ENCODE measurements around the gene FGFR1OP2. TPM values are rescaled to one million over a fixed set of nuclear protein-coding genes. Genes with fewer than 3 reads are reported as not detected.

FGFR1OP2 gene
- total and polyA plus RNA-seq, 2 donors (not counting 1 experiment from before 2014, with no cell fraction given): 36.4 to 60.8 TPM

DNA sequence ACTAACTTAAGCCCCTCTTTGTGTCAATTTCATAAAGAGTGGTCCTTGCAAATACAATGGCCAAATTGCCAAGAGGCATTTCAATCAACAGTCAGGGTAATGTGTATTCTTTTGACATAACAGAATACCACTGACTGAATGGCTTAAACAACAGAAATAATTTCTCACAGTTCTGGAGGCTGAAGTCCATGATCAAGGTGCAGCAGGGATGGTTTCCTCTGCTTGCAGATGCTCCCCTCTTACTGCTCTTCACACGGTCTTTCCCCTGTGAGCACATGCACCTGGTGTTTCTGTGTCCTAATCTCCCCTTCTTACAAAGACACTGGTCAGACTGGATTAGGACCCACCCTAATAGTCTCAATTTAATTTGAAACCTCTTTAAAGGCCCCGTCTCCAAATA, 31.9 kb downstream of the FGFR1OP2 start:
- no peaks in the 10 kb centered on the region for H3K79me2 ChIP-seq (ENCODE audit: control insufficient read depth, insufficient read depth, low read length)
- H3K9ac ChIP-seq (ENCODE audit: insufficient read depth, low read length): no peak overlapping the region
- H3K4me3 ChIP-seq (replicated peaks in 1 of 4; ENCODE audit: control extremely low read depth in 1 of 4, insufficient read depth in 1 of 4, low read depth in 3 of 4, low read length in 4 of 4): no peak overlapping the region
- no peaks in the 10 kb centered on the region for H3K4me1 ChIP-seq (ENCODE audit: control insufficient read depth, extremely low read depth, insufficient read depth, low read length)
- no peak for TF ChIP-seq EZH2 (IDR thresholded peaks at IDR 0.05; ENCODE audit: low read length, missing control alignments)
- TF ChIP-seq, protein P1, sequence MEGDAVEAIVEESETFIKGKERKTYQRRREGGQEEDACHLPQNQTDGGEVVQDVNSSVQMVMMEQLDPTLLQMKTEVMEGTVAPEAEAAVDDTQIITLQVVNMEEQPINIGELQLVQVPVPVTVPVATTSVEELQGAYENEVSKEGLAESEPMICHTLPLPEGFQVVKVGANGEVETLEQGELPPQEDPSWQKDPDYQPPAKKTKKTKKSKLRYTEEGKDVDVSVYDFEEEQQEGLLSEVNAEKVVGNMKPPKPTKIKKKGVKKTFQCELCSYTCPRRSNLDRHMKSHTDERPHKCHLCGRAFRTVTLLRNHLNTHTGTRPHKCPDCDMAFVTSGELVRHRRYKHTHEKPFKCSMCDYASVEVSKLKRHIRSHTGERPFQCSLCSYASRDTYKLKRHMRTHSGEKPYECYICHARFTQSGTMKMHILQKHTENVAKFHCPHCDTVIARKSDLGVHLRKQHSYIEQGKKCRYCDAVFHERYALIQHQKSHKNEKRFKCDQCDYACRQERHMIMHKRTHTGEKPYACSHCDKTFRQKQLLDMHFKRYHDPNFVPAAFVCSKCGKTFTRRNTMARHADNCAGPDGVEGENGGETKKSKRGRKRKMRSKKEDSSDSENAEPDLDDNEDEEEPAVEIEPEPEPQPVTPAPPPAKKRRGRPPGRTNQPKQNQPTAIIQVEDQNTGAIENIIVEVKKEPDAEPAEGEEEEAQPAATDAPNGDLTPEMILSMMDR (conservative IDR thresholded peaks at IDR 0.05 in 1 of 2, IDR thresholded peaks at IDR 0.05 in 1 of 2; ENCODE audit: low read depth in 1 of 2, low read length in 2 of 2): no peak
- DNase-seq (ENCODE audit: low read depth in 2 of 2): no peak
- H2AFZ ChIP-seq (ENCODE audit: low read length): no peak overlapping the region
- no peaks in the 10 kb centered on the region for H3K36me3 ChIP-seq (ENCODE audit: control insufficient read depth, insufficient read depth, low read length)
- no peak overlapping the region for H3K27ac ChIP-seq (ENCODE audit: insufficient read depth, low read length)
- H3K27me3 ChIP-seq (ENCODE audit: control insufficient read depth, insufficient read depth, low read length): no peaks in the 10 kb centered on the region
- no peak overlapping the region for H3K4me2 ChIP-seq (ENCODE audit: extremely low read depth, insufficient read depth, low read length)
- H4K20me1 ChIP-seq (ENCODE audit: control insufficient read depth, extremely low read depth, insufficient read depth, low read length): no peaks in the 10 kb centered on the region
- H3K9me3 ChIP-seq (ENCODE audit: control insufficient read depth, insufficient read depth, low read depth, low read length): no peaks in the 10 kb centered on the region

DNA sequence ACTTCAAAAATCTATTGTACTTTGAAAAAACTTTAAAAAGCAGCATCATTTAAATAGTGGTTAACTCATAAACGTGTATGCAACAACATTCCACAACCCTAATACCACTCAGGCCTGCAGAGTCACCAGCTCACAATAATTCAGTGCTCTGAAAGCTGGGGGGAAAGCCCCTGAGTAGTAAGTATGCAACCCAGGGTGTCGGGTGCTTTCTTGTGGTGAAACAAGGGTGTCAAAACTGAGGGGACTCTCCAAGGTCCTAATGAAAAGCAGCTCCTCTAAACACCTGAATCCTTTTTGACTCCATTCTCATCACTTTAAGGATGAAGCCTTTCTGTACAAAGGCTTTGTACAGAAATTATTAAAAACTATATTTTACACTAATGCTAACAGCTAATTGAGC, 33.7 kb downstream of the FGFR1OP2 start:
- Histone ChIP-seq H3K27me3 (ENCODE audit: control insufficient read depth, insufficient read depth, low read length) (no peaks in the 10 kb centered on the region), H3K9ac (ENCODE audit: insufficient read depth, low read length) (no peak overlapping the region), H3K4me1 (ENCODE audit: control insufficient read depth, extremely low read depth, insufficient read depth, low read length) (no peaks in the 10 kb centered on the region), H2AFZ (ENCODE audit: low read length) (no peak overlapping the region), H3K4me3 (replicated peaks in 1 of 4; ENCODE audit: control extremely low read depth in 1 of 4, insufficient read depth in 1 of 4, low read depth in 3 of 4, low read length in 4 of 4) (no peak overlapping the region), H3K36me3 (ENCODE audit: control insufficient read depth, insufficient read depth, low read length) (no peaks in the 10 kb centered on the region), H3K4me2 (ENCODE audit: extremely low read depth, insufficient read depth, low read length) (no peak overlapping the region), H4K20me1 (ENCODE audit: control insufficient read depth, extremely low read depth, insufficient read depth, low read length) (no peaks in the 10 kb centered on the region), H3K27ac (ENCODE audit: insufficient read depth, low read length) (no peak overlapping the region), H3K79me2 (ENCODE audit: control insufficient read depth, insufficient read depth, low read length) (no peaks in the 10 kb centered on the region), H3K9me3 (ENCODE audit: control insufficient read depth, insufficient read depth, low read depth, low read length) (no peaks in the 10 kb centered on the region)
- TF ChIP-seq, protein P1 (conservative IDR thresholded peaks at IDR 0.05 in 1 of 2, IDR thresholded peaks at IDR 0.05 in 1 of 2; ENCODE audit: low read depth in 1 of 2, low read length in 2 of 2): no peak
- no peak for TF ChIP-seq EZH2 (IDR thresholded peaks at IDR 0.05; ENCODE audit: low read length, missing control alignments)
- DNase-seq (ENCODE audit: low read depth in 2 of 2): no peak

DNA sequence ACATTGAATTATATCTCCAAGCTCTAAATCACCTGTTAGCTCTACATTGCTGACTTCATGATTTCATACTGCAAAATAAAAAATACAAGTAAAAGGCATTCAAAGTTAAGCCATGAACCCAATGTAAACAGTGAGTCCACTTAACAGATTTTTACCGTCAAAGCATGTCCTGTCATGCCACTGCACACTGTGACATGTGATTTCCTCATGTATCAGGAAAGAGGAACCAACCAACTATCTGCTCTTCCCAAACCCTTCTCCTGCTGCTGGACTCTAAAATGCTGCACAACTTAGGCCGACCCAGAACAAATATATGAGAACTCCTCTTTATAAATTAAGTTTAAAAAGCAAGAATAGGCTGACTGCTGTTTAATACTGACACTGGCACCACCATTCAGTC, 38.4 kb downstream of the FGFR1OP2 start:
- no peak for TF ChIP-seq EZH2 (IDR thresholded peaks at IDR 0.05; ENCODE audit: low read length, missing control alignments)
- TF ChIP-seq, protein P1 (conservative IDR thresholded peaks at IDR 0.05 in 1 of 2, IDR thresholded peaks at IDR 0.05 in 1 of 2; ENCODE audit: low read depth in 1 of 2, low read length in 2 of 2): no peak
- H3K9ac ChIP-seq (ENCODE audit: insufficient read depth, low read length): no peak overlapping the region
- no peaks in the 10 kb centered on the region for H3K36me3 ChIP-seq (ENCODE audit: control insufficient read depth, insufficient read depth, low read length)
- H3K4me1 ChIP-seq (ENCODE audit: control insufficient read depth, extremely low read depth, insufficient read depth, low read length): no peaks in the 10 kb centered on the region
- H3K9me3 ChIP-seq (ENCODE audit: control insufficient read depth, insufficient read depth, low read depth, low read length): no peaks in the 10 kb centered on the region
- no peaks in the 10 kb centered on the region for H3K27me3 ChIP-seq (ENCODE audit: control insufficient read depth, insufficient read depth, low read length)
- no peaks in the 10 kb centered on the region for H4K20me1 ChIP-seq (ENCODE audit: control insufficient read depth, extremely low read depth, insufficient read depth, low read length)
- H3K27ac ChIP-seq (ENCODE audit: insufficient read depth, low read length): no peak overlapping the region
- no peak overlapping the region for H2AFZ ChIP-seq (ENCODE audit: low read length)
- H3K4me2 ChIP-seq (ENCODE audit: extremely low read depth, insufficient read depth, low read length): no peak overlapping the region
- no peaks in the 10 kb centered on the region for H3K79me2 ChIP-seq (ENCODE audit: control insufficient read depth, insufficient read depth, low read length)
- no peak for DNase-seq (ENCODE audit: low read depth in 2 of 2)
- no peak overlapping the region for H3K4me3 ChIP-seq (replicated peaks in 1 of 4; ENCODE audit: control extremely low read depth in 1 of 4, insufficient read depth in 1 of 4, low read depth in 3 of 4, low read length in 4 of 4)

Data from fibroblast of lung (primary cell).